Colonic mucosa (tissue), 4 donors: ENCODE data around the gene TINAG. TPM values are rescaled to one million over a fixed set of nuclear protein-coding genes. Genes with fewer than 3 reads are reported as not detected.

Experiments used
- DNase-seq: peaks from one replicate; pipeline ENCODE4 v3.0.0-alpha.2; 2020
- H3K27ac ChIP-seq: fragments of 200-600 bp; one replicate; pipeline ENCODE4 v1.8.0; 2021
- H3K27me3 ChIP-seq: fragments of 200-600 bp; one replicate; pipeline ENCODE4 v1.8.0; 2021
- H3K36me3 ChIP-seq: fragments of 200-600 bp; one replicate; pipeline ENCODE4 v1.8.0; 2021
- H3K4me1 ChIP-seq: fragments of 200-600 bp; one replicate; pipeline ENCODE4 v1.8.0; 2021; ENCODE audit warnings: mild to moderate bottlenecking
- H3K4me3 ChIP-seq: fragments of 200-600 bp; one replicate; pipeline ENCODE4 v1.8.0; 2021
- H3K9ac ChIP-seq, 2 donors: one replicate each; pipeline ENCODE4 v1.7.0; 2013; ENCODE audit warnings: control low read depth in 2 of 2, low read depth in 2 of 2, low read length in 2 of 2
- H3K9me3 ChIP-seq: fragments of 200-600 bp; one replicate; pipeline ENCODE4 v1.8.0; 2021
- CTCF ChIP-seq: fragments of 200-600 bp; IDR thresholded peaks from one replicate; pipeline ENCODE4 v1.8.0; 2022; ENCODE audit warnings: antibody characterized with exemption, mild to moderate bottlenecking
- intact Hi-C: fragments of 100-400 bp; cut with DNase I; formaldehyde crosslinking; loops from one replicate; pipeline ENCODE4 v1.14.1; 2022
- total RNA-seq, 2 donors: library from RNA; stranded (reverse); fragmentation: NEBNext Ultra II Directional in 1 of 2; extraction: Animal tissue kit (Norgen Biotek cat#: 25700) in 1 of 2; gene quantifications; one replicate each; pipeline ENCODE4 v1.2.1, GENCODE V29; 2021
- donor health status: healthy.
- donor health status: DM: no; HTN: no; CAD: no.
- donor health status: DM: no; HTN: no; CAD: no.

The TINAG gene
- total RNA-seq, 2 donors from 2014 or later, result 25.1 to 45.2 TPM

GRCh38 chr6:54266400-54266923 lies 41.8 kb upstream of the TINAG start:
- no peak overlapping the region for H3K4me3 ChIP-seq
- no peaks in the 10 kb centered on the region for H3K9me3 ChIP-seq
- no peak for TF ChIP-seq CTCF
- intact Hi-C loops, result no loop called here
- H3K9ac ChIP-seq, result no peak overlapping the region
- no peaks in the 10 kb centered on the region for H3K36me3 ChIP-seq
- no peaks in the 10 kb centered on the region for H3K27me3 ChIP-seq
- H3K4me1 ChIP-seq, result no peaks in the 10 kb centered on the region
- DNase-seq, result no peak
- no peak overlapping the region for H3K27ac ChIP-seq

GRCh38 chr6:54267798-54268197 lies 40.4 kb upstream of the TINAG start:
- Histone ChIP-seq H3K9me3 (no peaks in the 10 kb centered on the region), H3K9ac (no peak overlapping the region), H3K4me1 (no peaks in the 10 kb centered on the region), H3K27me3 (no peaks in the 10 kb centered on the region), H3K27ac (no peak overlapping the region), H3K4me3 (no peak overlapping the region), H3K36me3 (no peaks in the 10 kb centered on the region)
- intact Hi-C loops, result loop anchor here (2.0 kb wide), 1 partner anchor 281 kb away; no protein-coding TSS in a partner anchor
- peak; percentile 46 for DNase-seq
- TF ChIP-seq CTCF, result peak; percentile 35

GRCh38 chr6:54273214-54273820 lies 34.9 kb upstream of the TINAG start:
- Histone ChIP-seq H3K9ac (no peak overlapping the region), H3K36me3 (no peaks in the 10 kb centered on the region), H3K27me3 (no peaks in the 10 kb centered on the region), H3K4me3 (no peak overlapping the region), H3K27ac (no peak overlapping the region), H3K4me1 (no peaks in the 10 kb centered on the region), H3K9me3 (no peaks in the 10 kb centered on the region)
- DNase-seq, result no peak
- TF ChIP-seq CTCF, result no peak
- intact Hi-C loops, result no loop called here

- Histone ChIP-seq H3K4me3 (no peak overlapping the region), H3K27me3 (no peaks in the 10 kb centered on the region), H3K27ac (no peak overlapping the region), H3K36me3 (no peaks in the 10 kb centered on the region), H3K4me1 (no peaks in the 10 kb centered on the region), H3K9ac (no peak overlapping the region), H3K9me3 (no peaks in the 10 kb centered on the region)
- intact Hi-C loops, result no loop called here
- TF ChIP-seq CTCF, result no peak
- DNase-seq, result no peak
Observed at GRCh38 chr6:54274383-54274782, 33.9 kb upstream of the TINAG start.

GRCh38 chr6:54282186-54282585 lies 26.1 kb upstream of the TINAG start:
- Histone ChIP-seq H3K27ac (no peak overlapping the region), H3K36me3 (no peaks in the 10 kb centered on the region), H3K4me3 (no peak overlapping the region), H3K4me1 (no peaks in the 10 kb centered on the region), H3K27me3 (no peaks in the 10 kb centered on the region), H3K9me3 (no peaks in the 10 kb centered on the region), H3K9ac (no peak overlapping the region)
- TF ChIP-seq CTCF, result no peak
- intact Hi-C loops, result no loop called here
- no peak for DNase-seq
